Fibroblast of mammary gland (primary cell): ENCODE results near the gene ELFN2.

Source experiments
- DNase-seq: peaks from one replicate; pipeline ENCODE4 v3.0.0-alpha.2; 2010; ENCODE audit warnings: low read depth
- H3K4me3 ChIP-seq: 2 replicates; pipeline ENCODE4 v1.5.1; 2011; ENCODE audit warnings: low read depth, mild to moderate bottlenecking, low read length, moderate library complexity; ENCODE audit not compliant: control insufficient read depth
- TF ChIP-seq, protein P1 (sequence below): conservative IDR thresholded peaks from 2 replicates; pipeline ENCODE4 v1.5.1; 2011; ENCODE audit warnings: low read depth, low read length, inconsistent platforms; ENCODE audit not compliant: control insufficient read depth, insufficient read depth

The ELFN2 gene

DNA sequence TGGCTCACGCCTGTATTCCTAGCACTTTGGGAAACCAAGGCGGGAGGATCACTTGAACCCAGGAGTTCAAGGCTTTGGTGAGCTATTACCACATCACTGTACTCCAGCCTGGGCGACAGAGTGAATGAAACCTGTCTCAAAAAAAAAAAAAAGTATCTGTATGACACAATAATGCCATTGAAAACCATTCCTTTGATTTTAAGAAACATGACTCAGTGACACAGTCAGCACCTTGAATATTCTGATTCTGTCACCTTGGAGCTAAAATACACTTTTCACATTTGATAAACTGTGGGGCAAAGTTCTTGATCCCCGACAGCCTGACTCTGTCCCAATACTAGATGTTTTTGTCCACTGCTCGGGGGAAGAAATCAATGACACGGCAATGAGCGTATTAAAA, 16.7 kb upstream of the ELFN2 start:
- no peak for DNase-seq
- H3K4me3 ChIP-seq: no peak overlapping the region
- TF ChIP-seq, protein P1, sequence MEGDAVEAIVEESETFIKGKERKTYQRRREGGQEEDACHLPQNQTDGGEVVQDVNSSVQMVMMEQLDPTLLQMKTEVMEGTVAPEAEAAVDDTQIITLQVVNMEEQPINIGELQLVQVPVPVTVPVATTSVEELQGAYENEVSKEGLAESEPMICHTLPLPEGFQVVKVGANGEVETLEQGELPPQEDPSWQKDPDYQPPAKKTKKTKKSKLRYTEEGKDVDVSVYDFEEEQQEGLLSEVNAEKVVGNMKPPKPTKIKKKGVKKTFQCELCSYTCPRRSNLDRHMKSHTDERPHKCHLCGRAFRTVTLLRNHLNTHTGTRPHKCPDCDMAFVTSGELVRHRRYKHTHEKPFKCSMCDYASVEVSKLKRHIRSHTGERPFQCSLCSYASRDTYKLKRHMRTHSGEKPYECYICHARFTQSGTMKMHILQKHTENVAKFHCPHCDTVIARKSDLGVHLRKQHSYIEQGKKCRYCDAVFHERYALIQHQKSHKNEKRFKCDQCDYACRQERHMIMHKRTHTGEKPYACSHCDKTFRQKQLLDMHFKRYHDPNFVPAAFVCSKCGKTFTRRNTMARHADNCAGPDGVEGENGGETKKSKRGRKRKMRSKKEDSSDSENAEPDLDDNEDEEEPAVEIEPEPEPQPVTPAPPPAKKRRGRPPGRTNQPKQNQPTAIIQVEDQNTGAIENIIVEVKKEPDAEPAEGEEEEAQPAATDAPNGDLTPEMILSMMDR: no peak

DNA sequence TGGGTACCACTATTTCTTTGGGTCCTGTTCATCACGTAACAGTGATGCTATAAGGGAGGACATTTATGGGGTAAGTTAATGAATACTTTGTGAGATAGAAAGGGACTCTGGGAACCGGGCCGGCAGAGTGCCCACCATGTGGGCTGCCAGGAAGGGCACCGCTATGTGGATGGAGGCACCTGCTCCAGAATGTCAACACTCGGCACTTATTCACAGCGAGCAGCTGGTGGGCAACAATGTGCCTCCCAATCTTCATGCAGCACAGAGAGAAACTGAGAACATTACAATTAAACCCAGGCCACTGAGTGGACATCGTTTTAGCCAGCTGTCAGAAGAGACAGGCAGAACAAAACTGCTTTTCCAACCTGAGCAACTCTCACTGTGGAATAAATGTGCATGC, 15.8 kb upstream of the ELFN2 start:
- DNase-seq: no peak
- H3K4me3 ChIP-seq: no peak overlapping the region
- TF ChIP-seq, protein P1: no peak

GRCh38 chr22:37442537-37442936, 15.3 kb upstream of the ELFN2 start:
- no peak overlapping the region for H3K4me3 ChIP-seq
- peak; percentile 61 for DNase-seq
- TF ChIP-seq, protein P1: no peak

- DNase-seq: no peak
- H3K4me3 ChIP-seq: no peak overlapping the region
- TF ChIP-seq, protein P1: no peak
Observed at GRCh38 chr22:37442135-37442534, 14.9 kb upstream of the ELFN2 start.

GRCh38 chr22:37440875-37441274, 13.6 kb upstream of the ELFN2 start:
- TF ChIP-seq, protein P1: no peak
- no peak for DNase-seq
- no peak overlapping the region for H3K4me3 ChIP-seq

DNA sequence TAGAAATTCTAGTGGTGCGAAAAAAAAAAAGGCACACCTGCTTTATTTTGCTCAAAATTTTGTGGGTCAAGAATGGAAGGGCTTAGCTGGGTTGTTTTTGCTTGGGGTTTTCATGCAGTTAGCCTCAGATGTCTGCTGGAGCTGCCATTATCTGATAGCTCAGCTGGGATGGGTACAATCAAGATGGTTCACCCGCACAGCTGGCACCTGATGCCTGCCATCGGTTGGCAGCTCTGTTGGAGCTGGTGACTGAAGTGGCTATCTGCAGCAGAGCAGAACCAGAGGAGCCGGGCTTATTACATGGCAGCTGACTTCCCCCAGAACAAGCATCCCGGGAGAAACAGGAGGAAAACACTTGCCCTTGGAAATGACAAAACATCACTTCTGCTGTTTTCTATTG, 12.1 kb upstream of the ELFN2 start:
- TF ChIP-seq, protein P1: no peak
- H3K4me3 ChIP-seq: no peak overlapping the region
- DNase-seq: no peak

GRCh38 chr22:37435970-37436603, 8.8 kb upstream of the ELFN2 start:
- TF ChIP-seq, protein P1: no peak
- no peak for DNase-seq
- no peak overlapping the region for H3K4me3 ChIP-seq
